Ovary (tissue), 3 donors: ENCODE results near the gene PLEKHA6.

ENCODE experiments used
- CTCF ChIP-seq, 3 donors: fragments of 450-650 bp in 2 of 3; fragments of 200-600 bp in 1 of 3; IDR thresholded peaks; one replicate each; pipeline versions ENCODE4 v1.5.1 to v1.8.0; 2016 to 2022; ENCODE audit warnings: antibody characterized with exemption in 3 of 3, mild to moderate bottlenecking in 1 of 3
- EP300 ChIP-seq: sonication (generic); formaldehyde crosslinking; IDR thresholded peaks from one replicate; pipeline ENCODE4 v1.6.1; 2017; ENCODE audit warnings: antibody characterized with exemption
- POLR2A ChIP-seq: fragments of 450-650 bp; IDR thresholded peaks from one replicate; pipeline ENCODE4 v1.6.1; 2017; ENCODE audit warnings: antibody characterized with exemption, mild to moderate bottlenecking, moderate library complexity
- donor health status: DM: no; HTN: no; CAD: no.

- TF ChIP-seq CTCF (IDR thresholded peaks at IDR 0.05) (no peak), POLR2A (no peak), EP300 (no peak)
Observed at GRCh38 chr1:204169858-204170257, 189.9 kb downstream of the PLEKHA6 start.
